Stimulated activated CD4-positive, alpha-beta T cell treated with anti-CD3 and anti-CD28 coated beads, Interleukin-15, amount 100 ng/mL, for 48 hours (primary cell): ENCODE measurements around the gene PSME3IP1.
"Not testable (repeated sequence)": the region's sequence is repeated elsewhere in the genome, so short reads cannot be mapped to it uniquely, and the experiment has no call there.

Experiments
- DNase-seq, 2 donors: peaks; one replicate each; pipeline ENCODE4 v3.0.0-alpha.2; 2020; ENCODE audit warnings: low read depth in 2 of 2

PSME3IP1 gene

GRCh38 chr16:57125969-57126368, 59.9 kb downstream of the PSME3IP1 start:
- no peak for DNase-seq

GRCh38 chr16:57125376-57125775, 60.5 kb downstream of the PSME3IP1 start:
- no peak for DNase-seq

GRCh38 chr16:57123974-57124674, 61.7 kb downstream of the PSME3IP1 start:
- no peak for DNase-seq

- no peak for DNase-seq
Observed at GRCh38 chr16:57123216-57123973, 62.4 kb downstream of the PSME3IP1 start.

DNA sequence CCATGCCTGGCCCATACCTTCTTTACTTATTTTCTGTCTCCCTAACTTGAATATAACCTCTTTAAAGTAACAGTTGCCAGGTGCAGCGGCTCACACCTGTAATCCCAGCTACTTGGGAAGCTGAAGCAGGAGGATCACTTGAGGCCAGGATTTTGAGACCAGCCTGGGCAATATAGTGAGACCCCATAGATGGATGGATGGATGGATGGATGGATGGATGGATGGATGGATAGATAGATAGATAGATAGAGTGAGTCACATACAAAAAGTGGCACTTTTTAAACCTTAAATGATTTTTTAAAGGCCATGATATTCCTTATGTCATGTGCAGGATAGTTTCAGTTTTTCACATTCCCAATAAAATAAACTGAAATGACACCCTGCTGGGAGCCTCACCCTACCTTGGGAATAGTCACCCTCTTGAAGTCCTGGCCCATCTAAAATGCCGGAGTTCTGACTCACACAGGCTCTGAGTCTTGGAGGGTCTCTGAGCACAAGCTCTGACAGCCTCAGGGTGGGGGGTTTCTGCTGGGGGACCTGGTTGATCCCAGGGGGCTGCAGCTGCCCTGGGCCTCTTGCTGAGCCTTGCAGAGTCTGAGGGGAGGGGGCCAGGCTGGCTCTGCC, 67.3 kb downstream of the PSME3IP1 start:
- no peak for DNase-seq

DNA sequence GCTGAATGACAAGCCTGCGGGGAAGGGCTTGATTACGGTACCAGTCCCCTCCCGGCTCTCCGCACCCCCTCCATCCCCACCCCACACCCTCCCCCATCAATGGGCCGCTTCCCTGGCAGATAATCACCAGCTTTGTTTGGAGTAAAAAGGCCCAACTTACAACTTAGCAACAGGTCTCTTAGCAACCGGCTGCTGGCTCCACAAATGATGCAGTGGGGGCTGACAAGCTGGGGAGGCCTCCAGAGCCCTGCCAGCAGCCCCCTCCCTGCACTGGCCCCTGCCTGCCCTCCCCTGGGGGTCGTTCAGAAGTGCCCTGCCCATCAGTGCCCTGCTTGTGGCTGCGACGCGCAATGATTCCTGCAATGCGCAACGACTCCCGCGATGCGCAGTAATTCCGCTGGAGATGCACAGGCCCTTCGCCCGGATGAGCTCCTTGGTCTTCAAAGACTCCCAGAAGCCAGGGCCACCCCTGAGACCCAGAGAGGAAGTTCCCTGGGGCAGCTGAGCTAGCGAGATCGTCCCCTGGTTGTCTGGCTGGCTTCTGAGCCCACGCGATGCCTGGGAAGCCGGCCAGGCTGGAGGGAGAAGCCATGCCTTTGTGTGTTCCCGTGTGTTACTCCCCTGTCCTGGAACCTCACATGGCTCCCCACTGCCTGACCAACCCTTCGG, 70.2 kb downstream of the PSME3IP1 start:
- DNase-seq = no peak

- DNase-seq = no peak
Observed at GRCh38 chr16:57115168-57115513, 70.7 kb downstream of the PSME3IP1 start.

GRCh38 chr16:57113664-57114063, 72.2 kb downstream of the PSME3IP1 start:
- DNase-seq = no peak

- no peak for DNase-seq
Observed at GRCh38 chr16:57113042-57113453, 72.8 kb downstream of the PSME3IP1 start.

DNA sequence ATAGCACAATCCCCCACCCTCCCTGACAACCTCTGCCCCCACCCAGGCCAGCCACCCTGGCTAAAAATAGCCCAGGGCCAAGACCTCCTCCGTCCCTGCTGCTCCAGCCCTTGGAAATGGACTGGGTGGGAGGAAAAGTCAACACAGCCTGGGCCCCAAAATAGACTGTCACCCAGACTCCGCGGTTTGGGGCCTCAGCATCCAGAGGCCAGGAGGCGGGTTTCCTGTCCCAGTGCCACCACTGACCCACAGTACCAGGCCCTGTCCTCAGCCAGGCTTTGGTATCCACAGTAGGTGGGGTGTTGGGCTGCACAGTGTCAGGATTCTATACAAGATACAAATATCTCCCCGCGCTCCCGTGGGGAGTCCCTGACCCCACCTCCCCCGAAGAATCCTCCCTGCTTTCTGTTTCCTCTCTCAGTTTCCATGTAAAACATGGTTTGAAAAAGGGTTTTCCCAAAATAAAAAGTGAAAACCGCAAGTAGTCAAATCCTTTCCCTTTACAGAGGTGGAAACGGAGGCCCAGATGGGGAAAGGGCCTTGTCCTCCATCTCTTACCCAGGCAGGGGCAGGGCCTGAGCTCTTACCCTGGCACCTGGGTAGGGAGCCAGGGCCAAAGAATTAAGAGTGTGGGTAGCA, 73.3 kb downstream of the PSME3IP1 start:
- DNase-seq = no peak

DNA sequence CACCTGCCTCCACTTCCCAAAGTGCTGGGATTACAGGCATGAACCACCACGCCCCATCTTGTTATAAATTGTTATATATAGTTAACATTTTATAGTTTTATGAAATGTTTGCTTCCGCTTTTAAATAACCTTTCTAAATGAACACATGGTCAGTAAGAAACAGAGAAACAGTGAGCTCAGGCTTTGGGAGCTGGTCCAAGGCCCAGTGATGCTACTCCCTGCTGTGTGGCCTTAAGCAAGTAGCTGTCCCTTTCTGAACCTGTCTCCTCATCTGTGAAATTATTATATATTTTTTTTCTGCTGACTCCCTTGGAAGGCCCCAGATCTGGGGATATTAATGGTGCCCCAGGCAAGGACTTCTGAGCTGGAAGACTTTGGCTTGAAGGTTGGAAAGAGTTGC, 74.4 kb downstream of the PSME3IP1 start:
- DNase-seq = no peak

DNA sequence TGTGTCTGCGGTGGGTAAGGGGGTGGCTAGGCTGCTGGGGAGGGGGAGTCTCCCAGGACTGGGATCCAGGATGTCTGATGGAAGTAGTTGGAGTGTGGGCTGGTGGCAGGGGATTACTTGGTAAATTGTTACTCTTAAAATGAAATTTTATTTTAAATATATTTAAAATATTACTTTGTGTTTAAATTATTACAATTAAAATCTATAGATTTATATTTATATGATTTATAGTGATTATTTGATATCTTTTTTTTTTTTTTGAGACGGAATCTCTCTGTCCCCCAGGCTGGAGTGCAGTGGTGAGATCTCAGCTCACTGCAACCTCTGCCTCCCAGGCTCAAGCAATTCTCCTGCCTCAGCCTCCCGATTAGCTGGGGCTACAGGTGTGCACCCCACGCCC, 74.9 kb downstream of the PSME3IP1 start:
- no peak for DNase-seq

- DNase-seq = not testable (repeated sequence)
Observed at GRCh38 chr16:57109259-57110105, 76.4 kb downstream of the PSME3IP1 start.

DNA sequence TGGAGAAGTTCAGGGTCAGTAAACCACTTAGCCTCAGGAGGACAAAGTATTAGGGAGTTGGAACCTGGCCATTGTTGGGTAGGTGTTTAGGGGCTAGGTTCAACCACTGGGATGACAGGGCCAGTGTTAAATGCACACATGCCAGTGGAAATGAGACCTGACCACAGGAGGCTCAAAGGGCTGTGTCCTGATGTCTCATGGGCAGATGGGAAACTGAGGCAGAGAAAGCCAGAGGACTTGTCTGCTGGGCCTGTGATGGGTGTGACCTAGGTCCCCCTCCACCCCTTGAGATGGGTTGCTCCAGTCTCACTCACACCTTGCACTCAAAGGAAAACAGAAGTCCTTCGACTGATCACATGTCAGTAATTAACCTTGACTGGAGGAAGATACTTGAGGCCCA, 77.4 kb downstream of the PSME3IP1 start:
- no peak for DNase-seq

DNA sequence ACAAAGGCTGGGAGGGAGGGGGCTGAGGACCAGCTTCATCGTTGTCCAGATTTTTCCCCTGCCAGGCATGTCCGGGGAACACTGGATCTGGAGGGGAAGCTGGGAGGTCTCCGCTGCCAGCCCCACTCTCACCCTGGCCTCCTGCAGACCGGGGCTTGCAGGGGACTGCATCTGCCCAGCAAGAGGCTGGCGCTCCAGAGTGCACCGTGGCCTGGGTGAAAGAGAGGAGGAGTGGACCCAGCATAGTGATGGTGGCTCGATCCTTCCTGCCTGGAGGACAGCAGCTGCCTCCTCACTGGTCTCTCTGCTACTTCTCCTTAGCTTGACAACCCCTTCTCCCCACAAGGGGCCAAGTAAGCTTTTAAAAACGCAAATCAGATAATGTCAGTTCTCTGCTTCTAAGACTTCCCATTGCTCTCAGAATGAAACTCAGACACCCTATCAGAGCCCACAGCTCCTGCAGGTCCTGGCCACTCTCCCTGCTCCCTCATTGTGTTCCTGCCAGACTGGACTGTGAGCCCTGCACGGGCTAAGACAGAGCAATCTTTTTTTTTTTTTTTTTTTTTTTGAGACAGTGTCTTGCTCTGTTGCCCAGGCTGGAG, 78.4 kb downstream of the PSME3IP1 start:
- DNase-seq = no peak

GRCh38 chr16:57106767-57107166, 79.1 kb downstream of the PSME3IP1 start:
- DNase-seq = no peak

- DNase-seq = no peak
Observed at GRCh38 chr16:57105184-57105583, 80.7 kb downstream of the PSME3IP1 start.

DNA sequence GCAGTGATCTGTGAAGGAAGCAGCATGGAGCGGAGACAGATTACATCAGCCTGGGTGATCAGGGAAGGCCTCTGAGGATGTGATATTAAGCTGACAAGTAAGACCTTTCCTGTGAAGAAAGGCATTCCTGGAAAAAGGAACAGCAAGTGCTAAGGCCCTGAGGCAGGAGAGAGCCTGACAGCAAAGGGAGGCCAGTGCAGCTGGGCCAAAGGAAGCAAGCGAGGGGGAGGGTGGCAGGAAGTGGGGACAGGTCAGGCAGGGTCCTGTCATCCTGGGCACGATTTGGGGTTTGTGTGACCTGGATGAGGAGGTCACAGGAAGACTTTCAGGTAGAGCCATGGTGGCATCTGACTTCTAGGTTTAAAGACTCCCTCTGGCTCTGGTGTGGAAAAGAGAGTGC, 81.1 kb downstream of the PSME3IP1 start:
- no peak for DNase-seq

GRCh38 chr16:57102888-57103851, 82.7 kb downstream of the PSME3IP1 start:
- DNase-seq = no peak
